Hematopoietic multipotent progenitor cell treated with erythropoietin and hydrocortisone succinate and interleukin-3 and kit ligand, for 4 days (in vitro differentiated cells): ENCODE measurements around the gene MEG3.
"Not testable (repeated sequence)": the region's sequence is repeated elsewhere in the genome, so short reads cannot be mapped to it uniquely, and the experiment has no call there.

ENCODE experiments used
- DNase-seq: peaks from one replicate; pipeline ENCODE4 v3.0.0-alpha.2; 2015

MEG3 gene

DNA sequence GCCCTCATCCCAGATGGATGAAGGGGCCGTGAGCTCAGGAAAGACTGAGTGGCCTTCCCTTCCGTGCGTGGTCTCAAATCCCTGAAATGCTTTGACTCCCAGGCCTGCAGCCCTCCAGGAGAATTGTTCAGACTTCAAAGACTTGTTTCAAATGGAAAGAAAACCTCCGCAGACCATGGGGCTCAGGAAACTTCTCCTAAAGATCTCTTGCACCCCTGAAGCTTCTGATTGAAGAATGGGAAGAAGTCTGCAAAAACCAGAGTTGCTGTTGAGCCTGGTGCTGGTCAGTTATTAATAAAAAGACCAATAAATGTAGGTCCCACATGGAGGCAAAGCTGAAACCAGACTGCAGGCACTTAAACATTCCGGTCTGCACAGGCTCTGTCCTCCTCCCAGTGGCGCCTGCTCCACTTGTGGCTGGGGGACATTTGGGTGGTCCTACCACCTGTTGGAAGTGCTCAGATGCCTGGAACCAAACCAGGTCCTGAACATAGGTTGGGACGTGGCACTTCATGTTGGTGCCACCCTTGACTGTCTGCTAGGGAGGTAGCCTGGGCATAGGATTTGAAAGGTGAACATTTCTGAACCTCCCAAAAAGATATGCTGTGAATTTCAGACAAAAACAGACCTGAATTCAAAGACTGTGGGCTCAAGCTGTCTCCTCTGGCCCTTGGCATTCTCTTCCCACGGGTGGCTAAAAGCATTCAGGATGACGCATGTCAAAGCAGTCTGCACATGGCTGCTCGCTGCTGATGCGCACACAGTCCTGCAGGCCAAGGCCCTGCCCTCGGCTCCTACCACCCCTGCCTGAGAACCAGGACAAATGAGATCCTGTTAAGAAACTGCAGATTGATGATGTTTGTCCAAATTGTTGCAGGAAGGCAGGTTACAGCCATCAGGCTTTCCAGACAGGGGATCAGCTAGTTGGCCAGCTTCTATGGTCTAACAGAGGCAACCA is 36.2 kb upstream of the MEG3 start:
- no peak for DNase-seq

DNA sequence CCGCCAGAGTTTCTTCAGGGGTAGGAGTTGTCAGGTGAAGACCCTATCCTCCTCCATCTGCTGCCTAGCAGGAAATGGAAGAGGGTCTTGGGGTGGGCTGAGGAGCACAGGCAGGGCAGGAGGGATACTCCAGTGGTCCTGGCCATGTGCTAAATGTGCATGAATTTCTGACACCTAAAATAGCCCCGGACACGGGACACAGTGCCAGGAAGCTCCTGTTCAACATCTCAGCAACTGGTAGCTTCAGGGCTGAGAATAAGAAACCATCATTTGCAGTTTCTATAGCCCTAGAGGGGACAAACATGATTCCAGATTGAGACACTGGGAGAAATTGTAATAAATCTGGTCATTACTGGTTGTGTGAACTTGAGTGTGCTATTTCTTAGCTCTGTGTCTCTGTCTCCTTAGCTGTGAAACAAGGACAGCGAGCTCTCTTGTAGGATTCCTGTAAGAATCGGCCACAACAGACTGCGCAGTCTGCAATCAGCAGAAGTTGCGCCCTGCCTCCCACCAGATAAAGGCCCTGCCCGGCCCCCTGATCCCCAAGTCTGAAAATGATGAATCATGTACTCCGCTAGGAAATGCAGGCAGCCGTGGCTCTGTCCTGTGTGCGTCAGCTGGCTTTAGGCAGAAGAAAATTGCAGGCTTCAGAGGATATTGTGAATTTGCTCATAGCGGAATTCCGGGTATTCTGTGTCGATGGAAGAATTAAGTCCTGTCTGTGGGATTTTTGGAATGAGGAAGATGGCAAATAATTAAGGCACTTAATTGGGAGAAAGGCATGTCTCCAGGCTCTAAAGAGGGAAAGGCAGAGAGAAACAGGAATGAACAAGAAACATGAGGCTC is 35.2 kb upstream of the MEG3 start:
- no peak for DNase-seq

DNA sequence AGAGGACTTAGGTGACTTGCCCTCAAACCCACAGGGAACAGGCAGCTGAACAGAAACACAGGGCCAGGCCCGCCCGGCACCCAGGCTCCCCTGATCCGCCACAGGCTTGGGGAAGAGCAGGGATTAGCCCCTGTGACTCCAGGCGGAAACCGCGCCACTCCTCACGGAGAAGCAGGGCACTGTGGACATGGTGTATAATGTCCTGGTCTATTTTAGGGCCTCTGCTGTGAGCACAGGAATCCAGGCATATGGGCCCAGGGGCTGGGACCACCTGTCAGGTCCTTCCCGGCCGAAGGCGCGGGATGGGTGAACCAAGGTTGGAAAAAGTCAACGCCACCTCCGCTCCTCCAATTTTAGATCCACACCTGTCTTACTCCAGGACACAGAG is 34.6 kb upstream of the MEG3 start:
- no peak for DNase-seq

DNA sequence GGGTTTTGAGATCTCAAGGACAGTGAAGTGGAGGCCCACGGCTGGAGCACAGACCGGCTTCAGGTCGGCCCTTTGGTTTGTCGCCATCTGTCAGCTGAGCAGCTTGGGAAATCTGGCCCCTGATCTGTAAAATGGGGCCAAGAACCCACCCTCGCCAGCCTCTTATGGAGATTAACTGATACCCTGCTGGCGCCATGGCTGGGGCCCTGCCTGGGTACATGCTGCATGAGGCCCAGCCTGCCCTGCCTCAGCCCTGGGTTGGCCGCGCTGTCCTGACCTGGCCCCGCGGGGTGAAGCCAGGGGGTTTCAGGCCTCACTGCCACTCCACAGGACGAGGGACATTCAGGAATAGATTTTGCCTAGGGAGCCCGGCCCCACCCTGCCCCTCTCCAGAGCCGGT is 33.9 kb upstream of the MEG3 start:
- DNase-seq = no peak

DNA sequence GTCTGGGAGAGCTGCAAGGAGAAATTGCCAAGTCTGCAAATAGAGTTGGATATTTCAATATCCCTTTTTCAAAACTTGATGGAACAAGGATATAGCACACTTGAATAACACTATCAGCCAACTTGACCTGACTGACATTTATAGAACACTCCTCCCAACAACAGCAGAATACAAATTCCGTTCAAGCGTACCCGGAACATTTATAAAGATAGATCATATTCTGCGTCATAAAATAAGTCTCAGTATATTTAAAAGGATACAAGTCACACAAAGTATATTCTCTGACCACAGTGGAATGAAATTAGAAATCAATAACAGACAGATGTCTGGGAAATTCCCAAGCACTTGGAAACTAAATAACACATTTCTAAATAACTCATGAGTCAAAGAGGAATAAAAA is 29.0 kb upstream of the MEG3 start:
- no peak for DNase-seq

DNA sequence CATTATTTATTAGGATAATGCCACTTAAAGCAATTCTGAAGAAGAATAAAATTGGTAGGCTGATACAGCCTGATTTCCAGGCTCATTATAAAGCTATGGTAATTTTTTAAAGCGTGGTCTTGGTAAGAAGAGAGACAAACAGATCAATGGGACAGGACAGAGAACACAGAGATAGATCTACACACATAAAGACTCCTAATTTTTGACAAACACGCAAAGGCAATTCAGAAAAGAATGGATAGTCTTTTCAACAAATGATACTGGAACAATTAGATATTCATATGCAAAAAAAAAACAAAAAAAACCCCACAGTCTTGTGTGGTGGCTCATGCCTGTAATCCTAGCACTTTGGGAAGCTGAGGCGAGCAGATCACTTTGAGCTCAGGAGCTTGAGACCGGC is 25.9 kb upstream of the MEG3 start:
- DNase-seq = no peak

DNA sequence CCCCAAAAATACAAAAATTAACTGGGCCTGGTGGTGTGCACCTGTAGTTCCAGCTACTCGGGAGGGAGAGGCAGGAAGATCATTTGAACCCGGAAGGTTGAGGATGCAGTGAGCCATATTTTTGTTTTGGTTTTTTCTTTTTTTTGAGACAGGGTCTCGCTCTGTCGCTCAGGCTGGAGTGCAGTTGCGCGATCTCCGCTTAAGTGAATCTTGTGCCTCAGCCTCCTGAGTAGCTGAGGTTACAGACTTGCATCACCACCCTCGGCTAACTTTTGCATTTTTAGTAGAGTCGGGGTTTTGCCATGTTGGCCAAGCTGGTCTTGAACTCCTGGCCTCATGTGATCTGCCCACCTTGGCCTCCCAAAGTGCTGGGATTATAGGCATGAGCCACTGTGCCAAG is 24.5 kb upstream of the MEG3 start:
- not testable (repeated sequence) for DNase-seq

DNA sequence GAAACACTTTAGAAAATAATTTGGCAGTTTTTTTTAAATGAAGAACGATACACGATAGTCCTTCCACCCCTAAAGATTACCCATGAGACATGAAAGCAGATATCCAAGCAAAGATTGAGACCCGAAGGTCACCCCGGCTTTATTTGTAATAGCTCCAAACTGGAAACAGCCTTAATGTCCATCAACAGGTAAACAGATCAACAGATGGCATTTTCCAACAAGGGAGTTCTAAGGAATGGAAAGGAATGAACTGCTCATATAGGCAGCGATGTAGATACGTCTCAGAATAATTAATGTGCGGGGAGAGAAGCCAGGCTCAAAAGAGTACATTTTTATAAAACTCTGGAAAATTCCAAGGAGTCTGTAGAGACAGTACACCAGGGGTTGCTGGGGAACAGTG is 23.7 kb upstream of the MEG3 start:
- DNase-seq = no peak

DNA sequence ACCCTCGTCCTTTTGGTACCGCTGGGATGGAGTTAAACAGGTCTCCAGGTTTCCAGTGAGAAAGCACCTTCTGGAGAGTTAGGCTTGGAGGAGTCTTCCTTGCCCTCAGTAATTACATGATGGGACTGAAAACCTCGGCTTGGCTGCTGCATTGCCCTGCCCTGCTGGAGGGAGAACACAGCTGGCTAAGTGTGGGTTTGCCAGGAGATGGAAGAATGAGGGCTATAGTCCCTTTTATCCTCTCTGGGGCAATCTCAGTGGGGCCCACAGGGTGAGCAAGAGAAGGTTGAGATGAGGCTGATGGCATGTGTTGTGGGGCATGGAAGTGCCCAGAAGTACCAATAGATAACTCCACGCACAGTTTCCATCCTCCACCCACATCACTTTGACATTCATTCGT is 23.2 kb upstream of the MEG3 start:
- no peak for DNase-seq

DNA sequence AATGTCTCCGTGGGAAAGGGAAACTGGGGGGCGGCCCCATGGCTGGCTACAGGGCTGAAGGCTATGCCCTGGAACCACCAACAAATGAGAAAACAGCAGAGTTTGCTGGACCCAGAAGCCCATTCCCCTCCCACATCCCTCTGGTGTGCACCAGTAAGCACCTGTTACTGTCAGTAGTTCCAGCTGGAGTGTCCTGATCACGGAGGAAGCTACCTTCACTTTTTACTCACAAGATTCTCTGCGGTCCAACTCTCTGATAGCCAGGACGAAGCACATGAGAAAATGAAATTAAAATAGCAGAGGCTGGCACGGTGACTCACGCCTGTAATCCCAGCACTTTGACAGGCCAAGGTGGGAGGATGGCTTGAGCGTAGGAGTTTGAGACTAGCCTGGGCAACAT is 22.7 kb upstream of the MEG3 start:
- DNase-seq = no peak

DNA sequence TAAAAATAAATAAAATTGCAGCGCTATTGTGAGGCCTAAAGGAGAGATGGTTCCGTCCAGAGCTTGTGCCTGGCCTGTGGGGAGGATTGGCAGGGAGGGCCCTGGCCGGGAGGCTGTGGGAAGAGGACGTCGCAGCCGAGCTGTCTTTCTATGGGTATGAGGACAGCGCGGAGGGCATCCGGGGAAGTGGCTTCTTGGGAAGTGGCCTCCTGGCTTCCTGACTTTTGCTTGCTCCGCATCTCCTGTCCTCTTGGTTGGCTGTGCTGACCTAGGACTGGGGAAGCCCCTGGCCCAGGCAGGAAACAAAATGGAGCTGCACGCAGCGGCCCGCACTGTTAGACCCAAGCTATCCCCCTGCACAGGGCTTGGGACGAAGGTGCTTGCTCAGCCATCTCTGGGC is 22.2 kb upstream of the MEG3 start:
- no peak for DNase-seq

DNA sequence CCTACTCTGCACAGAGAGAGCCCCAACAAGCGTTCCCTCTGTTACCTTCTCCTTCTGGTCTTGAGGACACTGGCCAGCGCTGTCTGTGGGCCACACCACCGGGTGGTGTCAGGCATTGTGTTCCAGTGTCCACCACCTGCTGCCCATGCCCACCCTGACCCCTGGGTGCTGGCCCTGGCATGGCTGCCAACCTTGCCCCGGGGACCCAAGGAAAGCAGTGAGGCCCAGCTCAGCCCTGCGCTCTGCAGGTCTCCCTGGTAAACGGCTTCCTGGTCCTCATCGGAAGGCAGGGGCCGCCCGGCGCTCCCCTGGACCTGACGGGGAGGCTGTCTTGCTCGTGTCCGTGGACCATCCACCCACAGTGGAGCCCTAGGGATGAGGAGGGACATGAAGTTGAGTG is 21.8 kb upstream of the MEG3 start:
- DNase-seq = no peak

DNA sequence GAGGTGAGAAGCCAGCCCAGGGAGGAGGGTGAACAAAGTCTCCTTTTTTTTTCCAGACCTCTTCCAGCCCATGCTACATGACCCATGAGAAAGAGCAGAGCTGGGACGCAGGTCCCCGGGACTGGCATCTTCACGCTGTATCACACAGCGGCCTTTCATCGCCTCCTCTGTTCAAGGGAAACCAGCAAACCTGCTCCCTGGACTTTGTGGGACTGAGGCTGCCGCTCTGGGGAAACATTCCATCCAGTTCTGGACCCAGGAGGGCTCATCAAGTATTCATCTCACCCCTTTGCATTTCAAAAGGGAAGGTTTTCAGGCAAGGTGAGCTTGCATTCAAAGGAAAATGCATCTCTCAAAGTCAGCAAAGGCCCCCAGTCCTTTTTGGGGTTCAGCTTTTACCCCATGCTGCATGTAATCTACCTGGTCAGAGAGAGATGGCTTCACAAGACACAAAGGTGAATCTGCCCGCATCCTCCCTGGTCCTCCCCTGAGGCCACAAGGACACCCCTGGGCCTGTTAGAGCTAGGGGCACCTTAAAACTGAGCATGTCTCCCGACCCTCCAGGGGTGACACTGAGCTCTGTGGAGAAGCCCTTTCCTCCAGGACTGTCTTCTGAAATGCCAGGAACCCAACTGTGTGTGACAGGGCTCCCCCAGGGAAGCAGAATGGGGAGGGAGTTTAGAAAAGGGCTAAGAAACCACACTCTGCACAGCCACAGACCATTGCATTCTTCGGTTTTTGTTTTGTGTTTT is 21.2 kb upstream of the MEG3 start:
- DNase-seq = no peak

DNA sequence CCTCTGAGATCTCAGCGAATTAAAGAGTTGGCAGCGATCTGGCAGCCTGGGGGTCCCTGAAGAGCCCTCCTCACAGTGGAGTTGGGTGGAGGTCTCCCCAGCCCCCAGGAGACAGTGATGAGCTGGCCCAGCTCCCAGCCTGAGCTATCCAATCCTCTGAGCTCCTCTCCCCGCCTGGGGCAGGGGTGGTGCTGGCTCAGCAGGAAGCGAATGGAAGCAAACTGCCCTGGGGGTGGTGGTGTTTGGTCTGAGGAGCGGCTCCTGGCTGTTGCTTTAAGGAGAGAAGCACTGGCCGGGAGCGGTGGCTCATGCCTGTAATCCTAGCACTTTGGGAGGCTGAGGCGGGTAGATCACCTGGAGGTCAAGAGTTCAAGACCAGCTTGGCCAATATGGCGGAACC is 19.5 kb upstream of the MEG3 start:
- DNase-seq = no peak

DNA sequence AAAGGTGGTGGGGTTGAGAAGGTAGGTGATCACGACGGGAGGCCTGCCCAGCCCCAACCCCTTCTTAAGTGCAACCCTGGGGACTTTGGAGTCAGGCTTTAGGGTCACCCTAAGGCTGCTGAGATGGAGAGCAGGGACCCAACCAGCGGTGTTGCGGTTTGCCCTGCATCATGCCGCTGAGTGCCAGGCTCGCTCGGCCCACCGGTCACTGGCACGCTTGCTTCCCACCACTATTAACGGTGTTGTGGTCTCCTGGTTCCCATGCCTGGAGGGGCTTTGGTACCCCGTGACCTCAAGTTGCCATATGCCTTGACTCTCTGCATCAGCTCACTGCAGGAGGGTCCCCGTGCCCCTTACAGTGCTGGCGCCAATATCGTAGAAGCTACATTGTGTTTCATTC is 18.4 kb upstream of the MEG3 start:
- DNase-seq = no peak

DNA sequence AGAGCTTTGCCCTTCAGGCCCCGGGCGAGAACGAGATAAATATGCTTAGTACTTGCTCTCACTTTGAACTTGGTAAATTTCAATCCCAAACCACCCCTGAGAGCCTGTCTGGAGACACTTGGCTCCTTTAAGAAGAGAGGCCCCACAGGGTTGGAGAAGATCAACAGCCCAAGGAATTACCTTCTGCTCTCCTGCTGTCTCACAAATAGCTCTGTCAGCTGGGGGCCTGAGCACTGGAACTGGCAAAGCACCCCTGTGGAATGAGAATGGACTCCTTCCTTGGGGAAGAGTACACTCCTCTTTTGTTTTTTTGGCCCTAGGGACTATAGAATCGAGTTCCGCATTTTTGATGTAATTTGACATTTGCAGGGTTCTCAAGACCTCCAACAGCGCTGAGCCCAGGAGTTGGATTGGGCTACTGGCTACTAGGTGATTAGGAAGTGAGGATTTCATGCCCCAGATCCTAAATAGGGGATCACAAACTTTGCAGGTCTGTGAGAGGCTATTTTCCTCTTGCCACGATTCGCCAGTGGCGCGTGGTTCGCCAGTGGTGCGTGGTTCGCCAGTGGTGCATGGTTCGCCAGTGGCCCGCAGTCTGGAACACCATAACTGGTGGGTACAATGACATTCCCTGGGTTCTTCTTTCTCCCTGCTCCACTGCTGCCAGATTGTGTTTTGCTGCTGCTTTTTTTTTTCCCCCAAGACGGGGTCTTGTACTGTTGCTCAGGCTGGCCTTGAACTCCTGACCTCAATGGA is 17.8 kb upstream of the MEG3 start:
- no peak for DNase-seq

DNA sequence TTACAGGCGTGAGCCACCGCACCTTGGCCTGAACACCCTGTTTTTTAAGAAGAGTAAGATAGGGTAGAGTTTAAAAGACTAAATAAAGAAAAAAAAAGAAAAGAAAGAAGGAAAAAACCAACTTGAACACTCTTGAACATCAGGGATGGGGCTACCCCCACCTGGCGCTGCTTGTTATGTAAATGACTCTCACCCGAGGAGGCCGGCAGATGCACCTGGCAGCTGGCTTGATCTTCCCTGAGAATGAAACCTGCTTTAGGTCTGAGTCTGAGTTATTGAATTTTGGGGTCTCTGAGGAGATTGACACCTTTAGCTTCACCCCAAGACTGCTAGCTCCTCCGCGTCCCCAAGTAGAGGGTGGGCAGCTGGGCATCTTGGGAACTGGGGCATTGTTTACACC is 15.5 kb upstream of the MEG3 start:
- no peak for DNase-seq

DNA sequence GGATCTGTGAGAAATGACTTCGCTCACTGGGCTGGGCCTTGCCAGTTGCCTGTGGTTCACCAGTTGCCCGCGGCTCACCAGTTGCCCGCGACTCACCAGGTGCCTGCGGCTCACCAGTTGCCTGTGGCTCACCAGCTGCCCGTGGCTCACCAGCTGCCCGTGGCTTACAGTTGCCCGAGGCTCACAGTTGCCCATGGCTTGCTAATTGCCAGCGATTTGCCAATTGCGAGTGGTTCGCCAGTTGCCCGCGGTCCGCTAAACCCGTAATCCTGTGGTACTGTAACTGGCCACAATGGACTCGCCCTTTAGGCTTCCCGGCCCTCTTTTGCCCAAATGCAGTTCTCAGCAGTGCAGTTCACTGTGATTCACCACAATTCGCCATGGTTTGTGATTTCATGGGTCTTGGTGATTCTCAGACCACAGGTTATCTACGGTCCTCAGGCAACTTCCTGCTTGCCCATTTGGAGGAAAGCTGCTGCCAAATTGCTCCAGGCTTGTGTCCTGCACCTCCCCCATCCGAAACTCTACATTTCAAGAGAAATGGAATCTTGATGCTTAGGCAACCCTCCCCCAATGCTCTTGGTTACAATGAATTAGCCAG is 15.0 kb upstream of the MEG3 start:
- DNase-seq = peak; percentile 64

DNA sequence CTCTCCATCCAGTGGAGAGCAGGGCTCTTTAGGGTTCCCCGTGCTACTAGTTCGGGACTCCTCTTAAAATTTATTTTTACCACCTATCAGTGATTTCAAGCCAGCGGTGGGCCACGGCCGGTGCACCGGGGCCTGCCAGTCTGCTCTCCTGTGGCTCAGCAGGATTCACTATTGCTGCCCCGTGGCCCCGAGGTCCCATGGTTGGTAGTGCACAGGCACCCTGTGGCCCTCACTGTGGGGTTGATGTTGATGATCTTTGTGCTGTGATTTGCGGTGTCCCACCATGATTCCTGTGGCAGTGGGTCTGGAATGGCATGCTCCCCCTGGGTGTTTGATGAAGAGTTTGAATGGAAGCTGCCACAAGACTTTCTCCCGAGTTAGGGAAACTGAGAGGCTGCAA is 12.6 kb upstream of the MEG3 start:
- no peak for DNase-seq

DNA sequence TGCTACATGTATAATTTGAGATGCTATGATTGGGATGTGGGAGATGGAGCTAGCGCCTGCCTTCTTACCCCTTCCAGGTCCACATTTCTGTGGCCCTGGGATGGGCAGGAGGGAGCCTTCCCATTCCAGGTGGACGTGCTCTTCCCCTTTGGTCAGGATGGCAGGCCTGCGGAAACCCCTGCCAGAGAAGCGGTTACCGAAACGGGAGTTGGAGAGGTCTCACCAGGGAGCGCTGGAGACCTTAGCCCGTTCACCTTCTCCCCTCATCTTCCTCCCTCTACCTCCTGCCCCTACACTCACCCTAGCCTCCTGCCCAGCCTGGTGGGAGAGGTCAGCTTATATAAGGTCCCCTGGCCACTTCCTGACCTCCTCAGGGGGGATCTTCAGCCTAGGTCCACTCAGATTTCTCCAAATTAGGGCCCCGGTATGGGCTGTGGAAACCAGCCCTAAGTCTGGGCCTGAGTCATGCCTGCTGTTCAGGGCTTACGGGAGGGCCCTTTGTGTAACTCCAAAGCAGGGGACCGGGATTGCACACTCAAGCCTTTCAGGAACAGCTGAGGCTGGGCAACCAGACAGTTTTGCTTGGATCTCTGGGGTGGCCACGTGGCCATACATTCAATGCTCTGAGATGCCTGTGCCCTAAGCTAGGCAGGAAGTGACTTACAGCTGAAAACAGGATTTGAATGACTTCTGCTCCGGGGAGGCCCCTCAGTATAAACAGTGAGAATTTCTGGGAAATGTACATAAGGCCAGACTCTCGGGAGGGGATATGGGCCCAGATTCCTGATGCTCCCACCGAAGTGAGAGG is 10.2 kb upstream of the MEG3 start:
- no peak for DNase-seq

DNA sequence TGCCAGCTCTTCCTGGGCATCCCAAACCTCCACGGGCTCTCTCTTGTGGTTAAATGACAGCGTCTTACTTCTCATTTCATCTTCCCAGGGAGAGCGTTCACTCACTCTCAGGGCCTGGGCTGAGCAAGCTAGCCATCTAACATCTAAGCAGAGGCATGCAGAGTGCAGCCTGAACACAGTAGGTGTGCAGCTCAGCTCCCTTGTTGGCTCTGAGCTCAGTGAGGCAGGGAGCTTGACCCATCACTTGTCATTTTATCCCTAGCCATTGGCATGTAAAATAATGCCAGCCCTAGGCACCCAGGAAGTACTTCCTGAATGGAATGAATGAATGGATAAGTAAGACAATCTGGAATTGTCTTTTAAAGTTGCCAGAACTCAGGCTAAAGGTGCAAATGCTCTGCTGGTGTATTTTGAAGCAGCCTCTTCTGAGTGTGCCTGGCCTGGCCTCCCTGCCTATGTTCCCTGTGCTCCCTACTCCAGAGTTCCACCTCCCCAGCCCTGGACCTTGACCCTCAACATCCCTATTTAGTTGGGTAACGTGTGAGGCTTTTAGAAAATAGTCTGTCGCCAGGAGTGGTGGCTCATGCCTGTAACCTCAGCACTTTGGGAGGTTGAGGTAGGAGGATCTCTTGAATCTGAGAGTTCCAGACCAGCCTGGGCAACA is 9.5 kb upstream of the MEG3 start:
- DNase-seq = no peak
